Neuronal stem cell (in vitro differentiated cells): Measurements from ENCODE around the gene CELF1.
A peak's percentile ranks its signal among the peaks of the same experiment; 100 is the strongest.

Source experiments
- DNase-seq: peaks from one replicate; pipeline ENCODE4 v3.0.0-alpha.2; 2013; ENCODE audit warnings: low spot score
- H2AFZ ChIP-seq: one replicate; pipeline ENCODE4 v1.6.1; 2013; ENCODE audit warnings: mild to moderate bottlenecking, low read length, inconsistent platforms
- H2AK5ac ChIP-seq: 2 replicates; pipeline ENCODE4 v1.6.1; 2013; ENCODE audit warnings: low read depth, mild to moderate bottlenecking, inconsistent platforms, low read length, moderate library complexity, mixed read lengths
- H2BK120ac ChIP-seq: 2 replicates; pipeline ENCODE4 v1.6.1; 2013; ENCODE audit warnings: low read depth, mild to moderate bottlenecking, inconsistent platforms, low read length, moderate library complexity, mixed read lengths
- H2BK12ac ChIP-seq: one replicate; pipeline ENCODE4 v1.6.1; 2013; ENCODE audit warnings: low read length, inconsistent platforms
- H2BK15ac ChIP-seq: 2 replicates; pipeline ENCODE4 v1.6.1; 2013; ENCODE audit warnings: mild to moderate bottlenecking, low read length, inconsistent platforms, mixed read lengths
- H2BK5ac ChIP-seq: one replicate; pipeline ENCODE4 v1.6.1; 2013; ENCODE audit warnings: inconsistent platforms, mild to moderate bottlenecking, low read length, moderate library complexity
- H3K14ac ChIP-seq: one replicate; pipeline ENCODE4 v1.6.1; 2013; ENCODE audit warnings: low read length, inconsistent platforms
- H3K18ac ChIP-seq: 2 replicates; pipeline ENCODE4 v1.6.1; 2013; ENCODE audit warnings: low read length, inconsistent platforms
- H3K23ac ChIP-seq: 2 replicates; pipeline ENCODE4 v1.6.1; 2013; ENCODE audit warnings: low read depth, mild to moderate bottlenecking, mixed read lengths, low read length, inconsistent platforms; ENCODE audit not compliant: poor library complexity
- H3K27ac ChIP-seq: replicated peaks from 3 replicates; pipeline ENCODE4 v1.5.1; 2013; ENCODE audit warnings: low read length, inconsistent platforms
- H3K27me3 ChIP-seq, 3 experiments: 2 replicates each; pipeline ENCODE4 v1.6.1; 2013; ENCODE audit warnings: low read length in 3 of 3, mild to moderate bottlenecking in 2 of 3, inconsistent platforms in 1 of 3, low read depth in 1 of 3, mixed read lengths in 1 of 3, moderate library complexity in 1 of 3; ENCODE audit not compliant: control insufficient read depth in 3 of 3, insufficient read depth in 3 of 3
- H3K36me3 ChIP-seq, 2 donors: replicated peaks in 1 of 2; 2 replicates each; pipeline ENCODE4 v1.6.1; 2013; ENCODE audit warnings: low read length in 2 of 2; ENCODE audit not compliant: control insufficient read depth in 2 of 2, insufficient read depth in 2 of 2
- H3K4ac ChIP-seq: 2 replicates; pipeline ENCODE4 v1.6.1; 2013; ENCODE audit warnings: inconsistent platforms, mild to moderate bottlenecking, low read length, moderate library complexity
- H3K4me1 ChIP-seq, 2 donors: 1 replicate in 1 of 2; 2 replicates in 1 of 2; pipeline ENCODE4 v1.6.1; 2013; ENCODE audit warnings: low read length in 2 of 2, low read depth in 1 of 2; ENCODE audit not compliant: control insufficient read depth in 2 of 2, insufficient read depth in 1 of 2
- H3K4me2 ChIP-seq: one replicate; pipeline ENCODE4 v1.6.1; 2013; ENCODE audit warnings: mild to moderate bottlenecking, low read length, inconsistent platforms; ENCODE audit not compliant: insufficient read depth, poor library complexity, severe bottlenecking
- H3K4me3 ChIP-seq, 2 donors: 2 replicates each; pipeline ENCODE4 v1.5.1; 2013; ENCODE audit warnings: low read length in 2 of 2, mild to moderate bottlenecking in 2 of 2, inconsistent platforms in 1 of 2, moderate library complexity in 1 of 2
- H3K79me1 ChIP-seq: one replicate; pipeline ENCODE4 v1.6.1; 2013; ENCODE audit warnings: low read depth, mild to moderate bottlenecking, inconsistent platforms, low read length, moderate library complexity
- H3K9ac ChIP-seq: one replicate; pipeline ENCODE4 v1.6.1; 2013; ENCODE audit warnings: mild to moderate bottlenecking, low read depth, low read length, inconsistent platforms; ENCODE audit not compliant: poor library complexity
- H3K9me3 ChIP-seq, 2 donors: replicated peaks in 1 of 2; 2 replicates each; pipeline versions ENCODE3 to v1.6.1; 2013; ENCODE audit warnings: low read length in 2 of 2, mild to moderate bottlenecking in 2 of 2, inconsistent platforms in 1 of 2, low read depth in 1 of 2, mixed read lengths in 1 of 2, moderate library complexity in 1 of 2; ENCODE audit not compliant: control insufficient read depth in 2 of 2, insufficient read depth in 1 of 2
- H4K8ac ChIP-seq: one replicate; pipeline ENCODE4 v1.6.1; 2013; ENCODE audit warnings: low read depth, mild to moderate bottlenecking, inconsistent platforms, low read length, moderate library complexity
- H4K91ac ChIP-seq: one replicate; pipeline ENCODE4 v1.6.1; 2013; ENCODE audit warnings: low read length, low read depth, mild to moderate bottlenecking, inconsistent platforms; ENCODE audit not compliant: poor library complexity
- WGBS, 2 donors: extraction: QIAGEN DNeasy Blood & Tissue Kit; methylation state at CpG; one replicate each; pipeline ENCODE4 v1.1.7; 2013; ENCODE audit warnings: missing lambda C conversion rate in 2 of 2, mixed read lengths in 1 of 2; ENCODE audit not compliant: insufficient read length in 2 of 2, insufficient replicate concordance in 1 of 2; ENCODE audit errors: extremely low coverage in 2 of 2; 5-methylcytosine and 5-hydroxymethylcytosine counted together

Gene CELF1

DNA sequence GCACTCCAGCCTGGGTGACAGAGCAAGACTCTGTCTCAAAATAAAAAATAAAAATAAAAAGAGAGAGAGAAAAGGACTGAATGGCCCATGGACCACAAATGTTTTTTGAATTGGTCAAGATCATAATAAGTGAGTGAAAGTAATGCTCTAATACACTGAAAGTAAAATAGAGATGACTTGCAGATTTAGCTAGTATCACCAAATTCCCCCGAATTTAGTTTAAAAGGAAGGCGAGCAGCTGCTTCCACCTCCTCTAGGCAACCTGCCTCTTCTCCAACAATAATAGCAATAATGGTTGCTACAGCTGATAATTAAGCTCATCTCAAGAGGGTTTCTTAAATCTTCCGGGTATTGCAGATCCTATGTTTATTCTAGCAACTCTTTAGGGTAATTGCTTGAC lies 36.8 kb downstream of the CELF1 start:
- Histone ChIP-seq H2AFZ (no peak overlapping the region), H2BK15ac (no peak overlapping the region), H3K14ac (no peak overlapping the region), H4K8ac (no peak overlapping the region), H3K18ac (no peak overlapping the region), H3K27ac (no peak overlapping the region), H3K4me2 (no peak overlapping the region), H3K9me3 (no peaks in the 10 kb centered on the region), H2BK5ac (no peak overlapping the region), H3K36me3 (peaks cover 0 to 23% of the 10 kb centered on the region in 2 donors), H3K79me1 (peaks cover 1% of the 10 kb centered on the region), H2BK120ac (no peak overlapping the region), H2AK5ac (no peak overlapping the region), H2BK12ac (no peak overlapping the region), H4K91ac (no peak overlapping the region), H3K23ac (no peak overlapping the region), H3K4me1 (peaks cover 2 to 8% of the 10 kb centered on the region in 2 donors), H3K4ac (no peak overlapping the region), H3K9ac (no peak overlapping the region), H3K27me3 (no peaks in the 10 kb centered on the region), H3K4me3 (no peak overlapping the region)
- no CpG with 5 or more reads among the region's 3 CpGs for WGBS, 2 donors
- no peak for DNase-seq

DNA sequence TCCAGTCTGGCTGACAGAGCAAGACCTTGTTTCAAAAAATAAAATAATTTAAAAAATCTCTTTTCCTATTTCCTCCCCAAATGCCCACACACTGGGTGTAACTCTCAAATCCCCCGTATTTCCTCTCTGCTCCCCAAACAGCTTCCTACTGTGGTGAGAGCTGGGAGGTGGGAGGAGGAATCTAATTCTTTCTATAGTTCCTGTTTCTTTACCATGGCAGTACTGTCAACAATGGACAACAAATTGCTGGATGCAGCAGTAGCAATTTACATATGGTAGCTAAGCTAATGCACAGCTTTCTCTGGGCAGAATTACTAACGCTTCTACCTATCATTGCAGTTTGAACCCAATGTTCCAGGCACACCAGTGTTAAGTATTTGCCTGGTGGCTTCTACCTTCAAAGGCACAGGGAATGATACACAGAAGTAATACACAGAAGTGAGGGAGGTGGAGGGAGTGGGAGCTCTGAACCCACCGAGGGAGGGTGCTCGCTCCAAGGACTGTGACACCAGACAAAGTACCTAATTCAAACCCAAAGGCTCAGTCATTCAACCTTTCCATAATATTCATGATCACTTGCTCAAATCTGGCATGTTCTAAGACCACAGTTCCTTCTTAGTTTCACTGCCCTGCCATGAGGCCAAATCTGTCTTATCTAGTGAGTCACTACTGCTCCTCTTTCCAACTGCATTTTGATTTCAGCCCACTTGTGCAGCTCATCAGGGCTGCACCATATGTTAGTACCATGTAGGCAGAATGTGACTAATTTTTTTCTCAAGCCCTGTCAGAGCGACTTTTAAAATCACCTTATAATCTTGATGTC lies 37.9 kb downstream of the CELF1 start:
- Histone ChIP-seq H3K36me3 (peaks cover 0 to 32% of the 10 kb centered on the region in 2 donors), H3K79me1 (peaks cover 1% of the 10 kb centered on the region), H3K14ac (no peak overlapping the region), H3K9me3 (no peaks in the 10 kb centered on the region), H3K23ac (no peak overlapping the region), H2AK5ac (no peak overlapping the region), H3K18ac (no peak overlapping the region), H3K4ac (no peak overlapping the region), H3K9ac (no peak overlapping the region), H3K4me2 (no peak overlapping the region), H2BK15ac (no peak overlapping the region), H2BK12ac (no peak overlapping the region), H3K4me1 (peaks cover 2 to 8% of the 10 kb centered on the region in 2 donors), H3K27me3 (no peaks in the 10 kb centered on the region), H4K8ac (no peak overlapping the region), H2AFZ (no peak overlapping the region), H2BK120ac (no peak overlapping the region), H3K4me3 (no peak overlapping the region), H2BK5ac (no peak overlapping the region), H4K91ac (no peak overlapping the region), H3K27ac (no peak overlapping the region)
- no peak for DNase-seq
- WGBS, 2 donors: no CpG with 5 or more reads among the region's 5 CpGs

DNA sequence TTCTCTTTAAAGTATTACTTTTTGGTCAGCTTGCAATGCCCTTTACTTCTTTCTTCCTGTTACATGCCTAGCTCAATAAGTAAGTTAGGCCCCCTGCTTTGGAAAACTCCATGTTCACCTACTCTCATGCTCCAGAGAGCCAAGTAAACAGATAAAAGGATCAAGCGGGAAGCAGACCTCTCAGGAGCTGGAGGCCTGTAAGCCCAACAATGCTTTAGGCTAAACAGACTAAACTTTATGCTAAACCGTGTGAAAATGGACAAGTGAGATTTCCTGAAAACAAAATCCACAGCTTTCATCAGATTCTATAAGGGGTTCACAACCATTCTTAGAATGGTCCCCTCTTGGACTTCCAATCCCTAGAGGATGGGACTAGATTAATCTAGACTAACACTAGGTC lies 40.2 kb downstream of the CELF1 start:
- H2AK5ac ChIP-seq: no peak overlapping the region
- no peak overlapping the region for H3K4ac ChIP-seq
- no peak overlapping the region for H3K9ac ChIP-seq
- no peak overlapping the region for H2BK12ac ChIP-seq
- no peak overlapping the region for H4K8ac ChIP-seq
- no peak overlapping the region for H4K91ac ChIP-seq
- no peak overlapping the region for H3K4me3 ChIP-seq
- no peak overlapping the region for H2BK5ac ChIP-seq
- no peak overlapping the region for H3K18ac ChIP-seq
- peak overlapping the region; percentile 7 for H3K27ac ChIP-seq
- no peak overlapping the region for H3K14ac ChIP-seq
- no peak overlapping the region for H2BK120ac ChIP-seq
- H3K27me3 ChIP-seq: no peaks in the 10 kb centered on the region
- WGBS, 2 donors: no CpG with 5 or more reads among the region's 2 CpGs
- DNase-seq: no peak
- no peak overlapping the region for H2BK15ac ChIP-seq
- no peak overlapping the region for H3K23ac ChIP-seq
- H3K9me3 ChIP-seq: no peaks in the 10 kb centered on the region
- H2AFZ ChIP-seq: no peak overlapping the region
- H3K36me3 ChIP-seq: peaks cover 0 to 30% of the 10 kb centered on the region in 2 donors
- peaks cover 8 to 17% of the 10 kb centered on the region in 2 donors for H3K4me1 ChIP-seq
- peaks cover 1% of the 10 kb centered on the region for H3K79me1 ChIP-seq
- no peak overlapping the region for H3K4me2 ChIP-seq

DNA sequence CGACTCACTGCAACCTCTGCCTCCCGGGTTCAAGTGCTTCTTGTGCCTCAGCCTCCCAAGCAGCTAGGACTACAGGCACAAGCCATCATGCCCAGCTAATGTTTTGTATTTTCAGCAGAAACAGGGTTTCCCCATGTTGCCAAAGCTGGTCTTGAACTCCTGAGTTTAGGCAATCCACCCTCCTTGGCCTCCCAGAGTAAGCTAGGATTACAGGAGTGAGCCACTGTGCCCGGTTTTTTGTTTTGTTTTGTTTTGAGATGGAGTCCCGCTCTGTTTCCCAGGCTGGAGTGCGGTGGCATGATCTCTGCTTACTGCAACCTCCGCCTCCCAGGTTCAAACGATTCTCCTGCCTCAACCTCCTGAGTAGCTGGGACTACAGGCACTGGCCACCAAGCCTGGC lies 41.0 kb downstream of the CELF1 start:
- Histone ChIP-seq H2BK5ac (no peak overlapping the region), H3K4me1 (peaks cover 12 to 17% of the 10 kb centered on the region in 2 donors), H3K79me1 (no peaks in the 10 kb centered on the region), H3K9me3 (no peaks in the 10 kb centered on the region), H3K23ac (no peak overlapping the region), H3K4me3 (no peak overlapping the region), H2BK120ac (no peak overlapping the region), H4K8ac (no peak overlapping the region), H2AFZ (no peak overlapping the region), H3K27me3 (no peaks in the 10 kb centered on the region), H3K4ac (no peak overlapping the region), H4K91ac (no peak overlapping the region), H3K4me2 (no peak overlapping the region), H3K9ac (no peak overlapping the region), H3K36me3 (peaks cover 0 to 27% of the 10 kb centered on the region in 2 donors), H3K27ac (no peak overlapping the region), H3K14ac (no peak overlapping the region), H2AK5ac (no peak overlapping the region), H3K18ac (no peak overlapping the region), H2BK15ac (no peak overlapping the region), H2BK12ac (no peak overlapping the region)
- DNase-seq: no peak
- no CpG with 5 or more reads among the region's 7 CpGs for WGBS, 2 donors
